Measurements from ENCODE around the gene RPS6KA1. TPM values are rescaled to one million over a fixed set of nuclear protein-coding genes. Genes with fewer than 3 reads are reported as not detected.

Gene RPS6KA1
- total and polyA plus RNA-seq, 2 of the 4 experiments (the other 2 are of a cell fraction), result 3.6 to 6.3 TPM

DNA sequence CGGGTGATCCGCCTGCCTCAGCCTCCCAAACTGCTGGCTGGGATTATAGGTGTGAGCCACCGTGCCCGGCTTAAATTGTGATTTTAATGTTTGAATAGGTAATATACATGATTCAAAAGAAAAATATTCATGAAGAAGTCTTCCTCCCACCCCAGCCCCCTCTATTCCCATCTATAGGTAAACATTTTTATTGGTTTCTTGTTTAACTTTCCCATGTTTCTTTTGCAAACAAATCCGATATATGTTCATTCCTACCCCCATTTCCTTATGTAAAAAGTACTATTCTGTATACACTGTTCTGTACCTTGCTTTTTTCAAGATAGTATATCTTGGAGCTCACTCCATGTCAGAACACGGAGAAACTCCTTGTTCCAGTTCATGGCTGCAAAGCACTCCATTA lies 23.2 kb downstream of the RPS6KA1 start:
- Histone ChIP-seq H2BK15ac (ENCODE audit: low read depth, low read length) (no peak overlapping the region), H3K36me3 (ENCODE audit: control insufficient read depth, insufficient read depth, low read length) (no peaks in the 10 kb centered on the region), H3K4me1 (ENCODE audit: control insufficient read depth, insufficient read depth, low read length) (no peaks in the 10 kb centered on the region), H4K5ac (ENCODE audit: low read depth, low read length) (no peak overlapping the region), H3K4me3 (ENCODE audit: insufficient read depth, low read depth, low read length) (no peak overlapping the region), H4K8ac (ENCODE audit: low read depth in 2 of 2, low read length in 2 of 2) (no peak overlapping the region), H2BK20ac (ENCODE audit: low read depth, low read length) (no peak overlapping the region), H2BK120ac (ENCODE audit: low read depth, low read length) (no peak overlapping the region), H3K4me2 (ENCODE audit: low read depth, low read length) (no peak overlapping the region), H2AK5ac (ENCODE audit: low read depth, low read length) (no peak overlapping the region), H3K9ac (ENCODE audit: low read depth, low read length) (no peak overlapping the region), H3K9me1 (ENCODE audit: insufficient read depth, low read length) (no peaks in the 10 kb centered on the region; the same call in 1 of the 2 replicates), H2AFZ (replicated peaks; ENCODE audit: low read length, poor library complexity) (no peak overlapping the region), H3K56ac (ENCODE audit: extremely low read depth, insufficient read depth, low read length) (no peak overlapping the region), H2BK5ac (ENCODE audit: low read depth, low read length, poor library complexity, severe bottlenecking) (no peak overlapping the region), H4K91ac (ENCODE audit: insufficient read depth, low read depth, low read length) (no peak overlapping the region), H3K9me3 (ENCODE audit: control insufficient read depth, insufficient read depth, low read length) (no peaks in the 10 kb centered on the region), H3K14ac (replicated peaks; ENCODE audit: low read depth, low read length) (no peak overlapping the region), H3K18ac (ENCODE audit: low read depth, low read length) (no peak overlapping the region), H3K27me3 (ENCODE audit: control insufficient read depth, insufficient read depth, low read length) (no peaks in the 10 kb centered on the region), H3K4ac (ENCODE audit: low read depth, low read length) (no peak overlapping the region), H3K27ac (ENCODE audit: insufficient read depth, low read length) (no peak overlapping the region), H2AK9ac (replicated peaks; ENCODE audit: low read depth, low read length, poor library complexity) (no peak overlapping the region), H3K79me1 (ENCODE audit: low read depth in 1 of 2, low read length in 2 of 2) (no peaks in the 10 kb centered on the region), H4K20me1 (ENCODE audit: insufficient read depth, low read length) (no peaks in the 10 kb centered on the region), H3K23ac (ENCODE audit: low read depth, low read length) (no peak overlapping the region)
- no TSS peak for BruUV-seq (replicated peaks)
- in situ Hi-C loops (cut with MboI; ENCODE audit: low sequenced_read_pairs), result no loop called here
- WGBS, 2 experiments (ENCODE audit: extremely low coverage in 2 of 2, insufficient read length in 1 of 2), result no CpG with 5 or more reads among the region's 6 CpGs
- dilution Hi-C loops (cut with HindIII; ENCODE audit: low sequenced_read_pairs, unreplicated experiment), result no loop called here
- no peak for DNase-seq
- POLR2A ChIA-PET (ENCODE audit: unreplicated experiment), result interaction anchor here (0.6 kb wide), 1 partner anchor 107 kb away, joined by 9 read pairs; no protein-coding TSS in a partner anchor
- intact Hi-C loops (cut with micrococcal nuclease), result no loop called here
- ATAC-seq (ENCODE audit: low read depth), result no peak
- CTCF ChIA-PET, result no interaction called here
- TF ChIP-seq MAZ (IDR thresholded peaks at IDR 0.05; ENCODE audit: borderline replicate concordance, low read depth, low read length), result no peak
- no peak for TF ChIP-seq RFX5 (IDR thresholded peaks at IDR 0.05; ENCODE audit: low read depth, low read length)
- TF ChIP-seq, protein P1, sequence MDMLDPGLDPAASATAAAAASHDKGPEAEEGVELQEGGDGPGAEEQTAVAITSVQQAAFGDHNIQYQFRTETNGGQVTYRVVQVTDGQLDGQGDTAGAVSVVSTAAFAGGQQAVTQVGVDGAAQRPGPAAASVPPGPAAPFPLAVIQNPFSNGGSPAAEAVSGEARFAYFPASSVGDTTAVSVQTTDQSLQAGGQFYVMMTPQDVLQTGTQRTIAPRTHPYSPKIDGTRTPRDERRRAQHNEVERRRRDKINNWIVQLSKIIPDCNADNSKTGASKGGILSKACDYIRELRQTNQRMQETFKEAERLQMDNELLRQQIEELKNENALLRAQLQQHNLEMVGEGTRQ (IDR thresholded peaks at IDR 0.05; ENCODE audit: low read depth, low read length), result no peak
- TF ChIP-seq RCOR1 (IDR thresholded peaks at IDR 0.05; ENCODE audit: insufficient replicate concordance, low read length), result no peak
- TF ChIP-seq MXI1 (IDR thresholded peaks at IDR 0.05; ENCODE audit: borderline replicate concordance, low read depth, low read length), result no peak
- no peak for TF ChIP-seq CEBPB (IDR thresholded peaks at IDR 0.05; ENCODE audit: low read depth, low read length)
- TF ChIP-seq, protein P2, sequence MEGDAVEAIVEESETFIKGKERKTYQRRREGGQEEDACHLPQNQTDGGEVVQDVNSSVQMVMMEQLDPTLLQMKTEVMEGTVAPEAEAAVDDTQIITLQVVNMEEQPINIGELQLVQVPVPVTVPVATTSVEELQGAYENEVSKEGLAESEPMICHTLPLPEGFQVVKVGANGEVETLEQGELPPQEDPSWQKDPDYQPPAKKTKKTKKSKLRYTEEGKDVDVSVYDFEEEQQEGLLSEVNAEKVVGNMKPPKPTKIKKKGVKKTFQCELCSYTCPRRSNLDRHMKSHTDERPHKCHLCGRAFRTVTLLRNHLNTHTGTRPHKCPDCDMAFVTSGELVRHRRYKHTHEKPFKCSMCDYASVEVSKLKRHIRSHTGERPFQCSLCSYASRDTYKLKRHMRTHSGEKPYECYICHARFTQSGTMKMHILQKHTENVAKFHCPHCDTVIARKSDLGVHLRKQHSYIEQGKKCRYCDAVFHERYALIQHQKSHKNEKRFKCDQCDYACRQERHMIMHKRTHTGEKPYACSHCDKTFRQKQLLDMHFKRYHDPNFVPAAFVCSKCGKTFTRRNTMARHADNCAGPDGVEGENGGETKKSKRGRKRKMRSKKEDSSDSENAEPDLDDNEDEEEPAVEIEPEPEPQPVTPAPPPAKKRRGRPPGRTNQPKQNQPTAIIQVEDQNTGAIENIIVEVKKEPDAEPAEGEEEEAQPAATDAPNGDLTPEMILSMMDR (conservative IDR thresholded peaks at IDR 0.05; ENCODE audit: low read depth, low read length), result no peak
- no peak for TF ChIP-seq MAFK (IDR thresholded peaks at IDR 0.05; ENCODE audit: low read depth, low read length)
- no peak for TF ChIP-seq RAD21 (IDR thresholded peaks at IDR 0.05; ENCODE audit: low read length)
- TF ChIP-seq, protein P3, sequence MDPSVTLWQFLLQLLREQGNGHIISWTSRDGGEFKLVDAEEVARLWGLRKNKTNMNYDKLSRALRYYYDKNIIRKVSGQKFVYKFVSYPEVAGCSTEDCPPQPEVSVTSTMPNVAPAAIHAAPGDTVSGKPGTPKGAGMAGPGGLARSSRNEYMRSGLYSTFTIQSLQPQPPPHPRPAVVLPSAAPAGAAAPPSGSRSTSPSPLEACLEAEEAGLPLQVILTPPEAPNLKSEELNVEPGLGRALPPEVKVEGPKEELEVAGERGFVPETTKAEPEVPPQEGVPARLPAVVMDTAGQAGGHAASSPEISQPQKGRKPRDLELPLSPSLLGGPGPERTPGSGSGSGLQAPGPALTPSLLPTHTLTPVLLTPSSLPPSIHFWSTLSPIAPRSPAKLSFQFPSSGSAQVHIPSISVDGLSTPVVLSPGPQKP (IDR thresholded peaks at IDR 0.05; ENCODE audit: borderline replicate concordance, low read depth, low read length), result no peak
- no peak for TF ChIP-seq BHLHE40 (IDR thresholded peaks at IDR 0.05; ENCODE audit: low read depth, low read length)
- TF ChIP-seq POLR2A (IDR thresholded peaks at IDR 0.05; ENCODE audit: low read depth, low read length), result no peak
- no peak for TF ChIP-seq NFE2L2 (IDR thresholded peaks at IDR 0.05; ENCODE audit: low read depth, low read length)
- no peak for TF ChIP-seq CHD1 (IDR thresholded peaks at IDR 0.05; ENCODE audit: low read depth, low read length)
- TF ChIP-seq FOS (IDR thresholded peaks at IDR 0.05; ENCODE audit: low read depth, low read length), result no peak
- no peak for TF ChIP-seq SMC3 (IDR thresholded peaks at IDR 0.05; ENCODE audit: low read depth, low read length)
